H9 (cell line): ENCODE measurements around the gene TTC13. TPM values are rescaled to one million over a fixed set of nuclear protein-coding genes. Genes with fewer than 3 reads are reported as not detected.

Experiments
- DNase-seq: peaks from one replicate; pipeline ENCODE4 v3.0.0-alpha.2; 2017
- H2AFZ ChIP-seq: one replicate; pipeline ENCODE4 v1.6.1; 2013; ENCODE audit warnings: mild to moderate bottlenecking, low read length, control low read depth, moderate library complexity
- H2AK5ac ChIP-seq: 2 replicates; pipeline ENCODE4 v1.6.1; 2013; ENCODE audit warnings: low read length, control low read depth, mixed read lengths; ENCODE audit not compliant: insufficient read length
- H2BK120ac ChIP-seq: one replicate; pipeline ENCODE4 v1.6.1; 2013; ENCODE audit warnings: low read depth, mild to moderate bottlenecking, low read length, control low read depth, inconsistent platforms; ENCODE audit not compliant: poor library complexity, severe bottlenecking
- H2BK12ac ChIP-seq: 2 replicates; pipeline ENCODE4 v1.6.1; 2013; ENCODE audit warnings: low read length, control low read depth, mixed read lengths, low read depth; ENCODE audit not compliant: insufficient read length
- H2BK15ac ChIP-seq: 2 replicates; pipeline ENCODE4 v1.6.1; 2013; ENCODE audit warnings: low read depth, low read length, control low read depth
- H2BK20ac ChIP-seq: one replicate; pipeline ENCODE4 v1.6.1; 2013; ENCODE audit warnings: low read depth, mild to moderate bottlenecking, low read length, control low read depth, inconsistent platforms; ENCODE audit not compliant: poor library complexity, severe bottlenecking
- H2BK5ac ChIP-seq: 2 replicates; pipeline ENCODE4 v1.6.1; 2013; ENCODE audit warnings: low read length, control low read depth, mixed read lengths; ENCODE audit not compliant: insufficient read length
- H3K14ac ChIP-seq: 2 replicates; pipeline ENCODE4 v1.6.1; 2013; ENCODE audit warnings: low read length, control low read depth; ENCODE audit not compliant: insufficient read depth
- H3K18ac ChIP-seq: 2 replicates; pipeline ENCODE4 v1.6.1; 2013; ENCODE audit warnings: low read depth, mild to moderate bottlenecking, mixed read lengths, low read length, control low read depth; ENCODE audit not compliant: insufficient read length
- H3K23ac ChIP-seq: 2 replicates; pipeline ENCODE4 v1.6.1; 2013; ENCODE audit warnings: low read length, control low read depth, mixed read lengths, low read depth; ENCODE audit not compliant: insufficient read length
- H3K23me2 ChIP-seq: 2 replicates; pipeline ENCODE4 v1.6.1; 2013; ENCODE audit warnings: low read depth, mild to moderate bottlenecking, mixed read lengths, low read length, control low read depth; ENCODE audit not compliant: insufficient read length, poor library complexity, severe bottlenecking
- H3K27ac ChIP-seq: 2 replicates; pipeline ENCODE4 v1.5.1; 2013; ENCODE audit warnings: low read length, control low read depth, mixed read lengths, low read depth; ENCODE audit not compliant: insufficient read length
- H3K27me3 ChIP-seq: 2 replicates; pipeline ENCODE4 v1.6.1; 2013; ENCODE audit warnings: low read length, control low read depth, inconsistent platforms; ENCODE audit not compliant: insufficient read depth
- H3K4ac ChIP-seq: 2 replicates; pipeline ENCODE4 v1.6.1; 2013; ENCODE audit warnings: low read depth, mild to moderate bottlenecking, control low read depth, inconsistent platforms, low read length, moderate library complexity
- H3K4me1 ChIP-seq: 2 replicates; pipeline ENCODE4 v1.6.1; 2013; ENCODE audit warnings: low read length, control low read depth, inconsistent platforms; ENCODE audit not compliant: insufficient read depth
- H3K4me2 ChIP-seq: 2 replicates; pipeline ENCODE4 v1.6.1; 2013; ENCODE audit warnings: low read length, control low read depth, mixed read lengths; ENCODE audit not compliant: insufficient read length, insufficient read depth
- H3K56ac ChIP-seq: 2 replicates; pipeline ENCODE4 v1.6.1; 2013; ENCODE audit warnings: low read depth, mild to moderate bottlenecking, mixed read lengths, low read length, control low read depth; ENCODE audit not compliant: insufficient read length
- H3K79me1 ChIP-seq: 2 replicates; pipeline ENCODE4 v1.6.1; 2013; ENCODE audit warnings: low read depth, mild to moderate bottlenecking, moderate library complexity, low read length, control low read depth, inconsistent platforms; ENCODE audit not compliant: insufficient read depth, poor library complexity, severe bottlenecking
- H3K79me2 ChIP-seq: 2 replicates; pipeline ENCODE4 v1.6.1; 2013; ENCODE audit warnings: low read length, control low read depth, inconsistent platforms; ENCODE audit not compliant: insufficient read depth
- H3K9ac ChIP-seq: 2 replicates; pipeline ENCODE4 v1.6.1; 2013; ENCODE audit warnings: low read length, control low read depth, mixed read lengths; ENCODE audit not compliant: insufficient read length; ENCODE audit errors: extremely low read depth
- H3K9me3 ChIP-seq: one replicate; pipeline ENCODE4 v1.6.1; 2013; ENCODE audit warnings: low read depth, low read length, inconsistent platforms; ENCODE audit not compliant: control insufficient read depth
- H3T11ph ChIP-seq: one replicate; pipeline ENCODE4 v1.6.1; 2013; ENCODE audit warnings: mild to moderate bottlenecking, low read length, control low read depth, inconsistent platforms
- H4K20me1 ChIP-seq: one replicate; pipeline ENCODE4 v1.6.1; 2013; ENCODE audit not compliant: control insufficient read depth, insufficient read length, insufficient read depth
- H4K5ac ChIP-seq: 2 replicates; pipeline ENCODE4 v1.6.1; 2013; ENCODE audit warnings: low read depth, mild to moderate bottlenecking, mixed read lengths, low read length, control low read depth; ENCODE audit not compliant: insufficient read length
- H4K8ac ChIP-seq: replicated peaks from 2 replicates; pipeline ENCODE4 v1.6.1; 2013; ENCODE audit warnings: low read length, control low read depth, mixed read lengths, low read depth; ENCODE audit not compliant: insufficient read length
- H4K91ac ChIP-seq: 2 replicates; pipeline ENCODE4 v1.6.1; 2013; ENCODE audit warnings: low read depth, mild to moderate bottlenecking, moderate library complexity, mixed read lengths, low read length, control low read depth; ENCODE audit not compliant: insufficient read length
- H3K27ac Mint-ChIP-seq, 3 experiments: 2 replicates in 2 of 3; 3 replicates in 1 of 3; pipeline ENCODE4 v1.8.0; 2020 to 2021; ENCODE audit warnings: mixed read lengths in 3 of 3, mild to moderate bottlenecking in 1 of 3, moderate library complexity in 1 of 3
- H3K27me3 Mint-ChIP-seq: 2 replicates; pipeline ENCODE4 v1.8.0; 2021; ENCODE audit warnings: low read depth, mild to moderate bottlenecking, moderate library complexity, mixed read lengths
- H3K36me3 Mint-ChIP-seq, 3 experiments: 2 replicates in 2 of 3; 3 replicates in 1 of 3; pipeline ENCODE4 v1.8.0; 2020 to 2021; ENCODE audit warnings: low read depth in 3 of 3, mixed read lengths in 3 of 3; ENCODE audit not compliant: insufficient read depth in 1 of 3
- H3K4me1 Mint-ChIP-seq, 2 experiments: 2 replicates each; pipeline ENCODE4 v1.8.0; 2020; ENCODE audit warnings: mixed read lengths in 2 of 2
- H3K4me3 Mint-ChIP-seq, 2 experiments: 2 replicates in 1 of 2; 3 replicates in 1 of 2; pipeline ENCODE4 v1.8.0; 2020 to 2021; ENCODE audit warnings: mild to moderate bottlenecking in 2 of 2, mixed read lengths in 2 of 2, moderate library complexity in 1 of 2
- H3K9me3 Mint-ChIP-seq, 2 experiments: 2 replicates in 1 of 2; 3 replicates in 1 of 2; pipeline ENCODE4 v1.8.0; 2020; ENCODE audit warnings: mild to moderate bottlenecking in 2 of 2, mixed read lengths in 2 of 2, moderate library complexity in 1 of 2
- WGBS: extraction: QIAGEN DNeasy Blood & Tissue Kit; methylation state at CpG from one replicate; pipeline ENCODE4 v1.1.7; 2013; ENCODE audit warnings: missing lambda C conversion rate, low lambda C conversion rate, mixed read lengths; ENCODE audit not compliant: insufficient read length; ENCODE audit errors: extremely low coverage; 5-methylcytosine and 5-hydroxymethylcytosine counted together
- total RNA-seq: library from RNA; stranded (reverse); gene quantifications from 2 replicates; pipeline ENCODE4 v1.2.1, GENCODE V29; 2021
- TF ChIP-seq, protein P1 (sequence below): fragments of 200-600 bp; sonication (generic); conservative IDR thresholded peaks from 3 replicates; pipeline ENCODE4 v1.8.0; 2021; ENCODE audit warnings: antibody characterized with exemption, mild to moderate bottlenecking

TTC13 gene
- total RNA-seq, 1 experiment from 2014 or later, result 7.6 TPM

DNA sequence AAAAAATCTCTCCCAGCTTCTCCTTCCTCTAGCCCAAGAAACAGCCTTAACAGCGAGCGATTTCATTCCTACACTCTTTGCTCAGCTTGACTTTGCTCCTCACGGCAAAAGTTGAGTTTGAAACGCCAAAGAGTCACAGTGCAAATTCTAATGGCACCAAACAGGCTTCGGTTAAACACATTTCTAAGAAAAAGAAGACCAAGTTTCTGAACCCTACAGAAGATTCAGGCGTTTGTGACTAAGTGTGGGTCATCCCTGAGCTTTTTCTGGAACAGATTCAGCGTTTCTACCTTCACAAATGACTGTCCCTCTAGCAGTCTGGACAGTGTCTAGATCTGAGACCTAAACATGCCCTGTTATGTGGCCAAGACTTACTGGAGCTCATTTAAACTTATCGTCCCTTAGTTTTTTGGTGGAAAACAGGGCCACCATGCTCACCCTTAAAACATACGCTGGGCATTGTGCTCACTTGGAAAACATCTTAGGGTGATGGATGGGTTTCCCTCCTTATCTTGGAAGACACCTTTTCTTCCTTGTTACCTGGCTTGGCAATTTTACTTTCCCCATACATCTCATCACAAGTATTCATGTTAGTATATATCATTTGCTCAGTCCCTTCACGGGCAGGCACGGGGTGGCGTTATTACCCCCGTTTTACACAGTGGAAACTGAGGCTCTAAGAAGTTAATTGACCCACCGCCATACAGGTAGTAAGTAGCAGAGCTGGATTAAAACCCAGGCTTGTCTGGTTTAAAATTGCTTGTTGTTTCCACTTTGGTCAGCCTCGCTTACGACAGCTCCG is 111.4 kb downstream of the TTC13 start:
- H3K4me1 Mint-ChIP-seq, result peaks cover 34 to 42% of the 10 kb centered on the region in 2 experiments

More for the DNA sequence above, 111.4 kb downstream of the TTC13 start:
- Histone ChIP-seq H4K8ac (no peak overlapping the region), H3K9ac (peak overlapping the region; percentile 82), H4K20me1 (no peaks in the 10 kb centered on the region), H2AFZ (no peak overlapping the region), H3K27ac (no peak overlapping the region), H2BK5ac (no peak overlapping the region), H3K4me1 (no peaks in the 10 kb centered on the region), H3K18ac (no peak overlapping the region), H2BK15ac (no peak overlapping the region), H3K4ac (no peak overlapping the region), H4K5ac (no peak overlapping the region), H3K23ac (no peak overlapping the region), H2BK120ac (no peak overlapping the region), H3K27me3 (peaks cover 5% of the 10 kb centered on the region), H3K79me2 (no peaks in the 10 kb centered on the region; the same call in 1 of the 2 replicates), H2BK12ac (no peak overlapping the region), H3K4me2 (peak overlapping the region; percentile 79), H2BK20ac (no peak overlapping the region), H2AK5ac (no peak overlapping the region), H3K79me1 (no peaks in the 10 kb centered on the region), H3K14ac (no peak overlapping the region), H4K91ac (no peak overlapping the region), H3K23me2 (peaks cover 13% of the 10 kb centered on the region), H3T11ph (no peak overlapping the region), H3K56ac (no peak overlapping the region), H3K9me3 (no peaks in the 10 kb centered on the region)
- Mint-ChIP-seq H3K36me3 (peaks cover 0 to 7% (median 0%) of the 10 kb centered on the region in 3 experiments; a peak in 4 of 7 replicates), H3K27ac (peak overlapping the region in 1 of 3 experiments; percentile 92; a peak in 1 of 7 replicates), H3K27me3 (peaks cover 19% of the 10 kb centered on the region), H3K4me3 (peak overlapping the region; percentile 87 to 91), H3K9me3 (no peaks in the 10 kb centered on the region)
- DNase-seq, result no peak
- no CpG with 5 or more reads among the region's 17 CpGs for WGBS
- TF ChIP-seq, protein P1, sequence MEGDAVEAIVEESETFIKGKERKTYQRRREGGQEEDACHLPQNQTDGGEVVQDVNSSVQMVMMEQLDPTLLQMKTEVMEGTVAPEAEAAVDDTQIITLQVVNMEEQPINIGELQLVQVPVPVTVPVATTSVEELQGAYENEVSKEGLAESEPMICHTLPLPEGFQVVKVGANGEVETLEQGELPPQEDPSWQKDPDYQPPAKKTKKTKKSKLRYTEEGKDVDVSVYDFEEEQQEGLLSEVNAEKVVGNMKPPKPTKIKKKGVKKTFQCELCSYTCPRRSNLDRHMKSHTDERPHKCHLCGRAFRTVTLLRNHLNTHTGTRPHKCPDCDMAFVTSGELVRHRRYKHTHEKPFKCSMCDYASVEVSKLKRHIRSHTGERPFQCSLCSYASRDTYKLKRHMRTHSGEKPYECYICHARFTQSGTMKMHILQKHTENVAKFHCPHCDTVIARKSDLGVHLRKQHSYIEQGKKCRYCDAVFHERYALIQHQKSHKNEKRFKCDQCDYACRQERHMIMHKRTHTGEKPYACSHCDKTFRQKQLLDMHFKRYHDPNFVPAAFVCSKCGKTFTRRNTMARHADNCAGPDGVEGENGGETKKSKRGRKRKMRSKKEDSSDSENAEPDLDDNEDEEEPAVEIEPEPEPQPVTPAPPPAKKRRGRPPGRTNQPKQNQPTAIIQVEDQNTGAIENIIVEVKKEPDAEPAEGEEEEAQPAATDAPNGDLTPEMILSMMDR, result no peak
